Neuronal stem cell (in vitro differentiated cells): Measurements from ENCODE around the gene DPEP1.

Experiments
- DNase-seq: peaks from one replicate; pipeline ENCODE4 v3.0.0-alpha.2; 2013; ENCODE audit warnings: low spot score
- H2AFZ ChIP-seq: one replicate; pipeline ENCODE4 v1.6.1; 2013; ENCODE audit warnings: mild to moderate bottlenecking, low read length, inconsistent platforms
- H2AK5ac ChIP-seq: 2 replicates; pipeline ENCODE4 v1.6.1; 2013; ENCODE audit warnings: low read depth, mild to moderate bottlenecking, inconsistent platforms, low read length, moderate library complexity, mixed read lengths
- H2BK120ac ChIP-seq: 2 replicates; pipeline ENCODE4 v1.6.1; 2013; ENCODE audit warnings: low read depth, mild to moderate bottlenecking, inconsistent platforms, low read length, moderate library complexity, mixed read lengths
- H2BK12ac ChIP-seq: one replicate; pipeline ENCODE4 v1.6.1; 2013; ENCODE audit warnings: low read length, inconsistent platforms
- H2BK15ac ChIP-seq: 2 replicates; pipeline ENCODE4 v1.6.1; 2013; ENCODE audit warnings: mild to moderate bottlenecking, low read length, inconsistent platforms, mixed read lengths
- H2BK5ac ChIP-seq: one replicate; pipeline ENCODE4 v1.6.1; 2013; ENCODE audit warnings: inconsistent platforms, mild to moderate bottlenecking, low read length, moderate library complexity
- H3K14ac ChIP-seq: one replicate; pipeline ENCODE4 v1.6.1; 2013; ENCODE audit warnings: low read length, inconsistent platforms
- H3K18ac ChIP-seq: 2 replicates; pipeline ENCODE4 v1.6.1; 2013; ENCODE audit warnings: low read length, inconsistent platforms
- H3K23ac ChIP-seq: 2 replicates; pipeline ENCODE4 v1.6.1; 2013; ENCODE audit warnings: low read depth, mild to moderate bottlenecking, mixed read lengths, low read length, inconsistent platforms; ENCODE audit not compliant: poor library complexity
- H3K27ac ChIP-seq: replicated peaks from 3 replicates; pipeline ENCODE4 v1.5.1; 2013; ENCODE audit warnings: low read length, inconsistent platforms
- H3K27me3 ChIP-seq, 3 experiments: 2 replicates each; pipeline ENCODE4 v1.6.1; 2013; ENCODE audit warnings: low read length in 3 of 3, mild to moderate bottlenecking in 2 of 3, inconsistent platforms in 1 of 3, low read depth in 1 of 3, mixed read lengths in 1 of 3, moderate library complexity in 1 of 3; ENCODE audit not compliant: control insufficient read depth in 3 of 3, insufficient read depth in 3 of 3
- H3K36me3 ChIP-seq, 2 donors: replicated peaks in 1 of 2; 2 replicates each; pipeline ENCODE4 v1.6.1; 2013; ENCODE audit warnings: low read length in 2 of 2; ENCODE audit not compliant: control insufficient read depth in 2 of 2, insufficient read depth in 2 of 2
- H3K4ac ChIP-seq: 2 replicates; pipeline ENCODE4 v1.6.1; 2013; ENCODE audit warnings: inconsistent platforms, mild to moderate bottlenecking, low read length, moderate library complexity
- H3K4me1 ChIP-seq, 2 donors: 1 replicate in 1 of 2; 2 replicates in 1 of 2; pipeline ENCODE4 v1.6.1; 2013; ENCODE audit warnings: low read length in 2 of 2, low read depth in 1 of 2; ENCODE audit not compliant: control insufficient read depth in 2 of 2, insufficient read depth in 1 of 2
- H3K4me2 ChIP-seq: one replicate; pipeline ENCODE4 v1.6.1; 2013; ENCODE audit warnings: mild to moderate bottlenecking, low read length, inconsistent platforms; ENCODE audit not compliant: insufficient read depth, poor library complexity, severe bottlenecking
- H3K4me3 ChIP-seq, 2 donors: 2 replicates each; pipeline ENCODE4 v1.5.1; 2013; ENCODE audit warnings: low read length in 2 of 2, mild to moderate bottlenecking in 2 of 2, inconsistent platforms in 1 of 2, moderate library complexity in 1 of 2
- H3K79me1 ChIP-seq: one replicate; pipeline ENCODE4 v1.6.1; 2013; ENCODE audit warnings: low read depth, mild to moderate bottlenecking, inconsistent platforms, low read length, moderate library complexity
- H3K9ac ChIP-seq: one replicate; pipeline ENCODE4 v1.6.1; 2013; ENCODE audit warnings: mild to moderate bottlenecking, low read depth, low read length, inconsistent platforms; ENCODE audit not compliant: poor library complexity
- H3K9me3 ChIP-seq, 2 donors: replicated peaks in 1 of 2; 2 replicates each; pipeline versions ENCODE3 to v1.6.1; 2013; ENCODE audit warnings: low read length in 2 of 2, mild to moderate bottlenecking in 2 of 2, inconsistent platforms in 1 of 2, low read depth in 1 of 2, mixed read lengths in 1 of 2, moderate library complexity in 1 of 2; ENCODE audit not compliant: control insufficient read depth in 2 of 2, insufficient read depth in 1 of 2
- H4K8ac ChIP-seq: one replicate; pipeline ENCODE4 v1.6.1; 2013; ENCODE audit warnings: low read depth, mild to moderate bottlenecking, inconsistent platforms, low read length, moderate library complexity
- H4K91ac ChIP-seq: one replicate; pipeline ENCODE4 v1.6.1; 2013; ENCODE audit warnings: low read length, low read depth, mild to moderate bottlenecking, inconsistent platforms; ENCODE audit not compliant: poor library complexity
- WGBS, 2 donors: extraction: QIAGEN DNeasy Blood & Tissue Kit; methylation state at CpG; one replicate each; pipeline ENCODE4 v1.1.7; 2013; ENCODE audit warnings: missing lambda C conversion rate in 2 of 2, mixed read lengths in 1 of 2; ENCODE audit not compliant: insufficient read length in 2 of 2, insufficient replicate concordance in 1 of 2; ENCODE audit errors: extremely low coverage in 2 of 2; 5-methylcytosine and 5-hydroxymethylcytosine counted together

Gene DPEP1

DNA sequence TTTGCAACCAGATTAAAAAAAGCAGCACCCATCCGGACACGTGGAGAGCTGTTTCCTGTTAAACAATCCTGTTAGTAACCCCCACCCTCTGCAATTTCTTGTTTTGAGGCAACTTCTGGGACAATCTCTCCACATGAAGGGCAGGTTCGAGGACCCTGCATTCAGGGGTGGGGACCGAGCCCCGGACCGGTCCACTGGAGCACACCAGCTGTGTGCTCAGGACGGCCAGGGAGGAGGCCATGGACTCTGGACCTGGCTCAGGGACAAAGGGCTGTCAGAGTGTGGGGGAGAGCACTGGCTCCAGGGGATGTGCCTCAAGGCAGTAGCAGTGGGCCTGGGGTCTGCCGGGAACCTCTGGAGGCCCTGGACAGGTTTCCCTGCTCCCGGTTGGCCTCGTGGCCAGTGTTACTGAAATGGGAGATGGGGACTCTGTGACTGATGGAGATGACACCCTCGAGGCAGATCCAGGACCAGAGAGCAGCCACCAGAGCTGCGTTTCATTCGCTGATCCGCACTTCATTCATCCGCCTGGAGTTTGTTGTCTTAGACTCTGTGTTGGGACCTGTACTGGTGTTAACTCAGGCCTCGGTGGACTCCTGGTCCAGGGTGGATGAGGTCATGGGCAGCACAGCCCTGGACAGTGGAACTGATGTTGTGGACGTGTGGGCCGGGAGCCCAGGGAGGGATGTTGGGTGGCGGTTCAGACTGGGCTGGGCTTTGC is 40.8 kb upstream of the DPEP1 start:
- H3K9ac ChIP-seq, result peak overlapping the region; percentile 51
- no peaks in the 10 kb centered on the region for H3K79me1 ChIP-seq

GRCh38 chr16:89573826-89574680 is 39.4 kb upstream of the DPEP1 start:
- DNase-seq, result no peak
- Histone ChIP-seq H3K9me3 (no peaks in the 10 kb centered on the region), H3K4me2 (no peak overlapping the region), H3K79me1 (no peaks in the 10 kb centered on the region), H2BK120ac (no peak overlapping the region), H3K4ac (peak overlapping the region; percentile 26), H3K27me3 (peaks cover 21 to 36% (median 27%) of the 10 kb centered on the region in 3 experiments), H3K4me3 (no peak overlapping the region), H3K9ac (peak overlapping the region; percentile 45), H2BK12ac (no peak overlapping the region), H2AFZ (peak overlapping the region; percentile 83), H2BK15ac (peak overlapping the region; percentile 83), H4K91ac (no peak overlapping the region), H3K4me1 (peaks cover 2 to 4% of the 10 kb centered on the region in 2 donors), H3K18ac (peak overlapping the region; percentile 60), H4K8ac (no peak overlapping the region), H3K36me3 (no peaks in the 10 kb centered on the region), H3K14ac (no peak overlapping the region), H3K23ac (peak overlapping the region; percentile 73), H2BK5ac (no peak overlapping the region), H3K27ac (no peak overlapping the region), H2AK5ac (peak overlapping the region; percentile 54)
- WGBS, 2 donors, result no CpG with 5 or more reads among the region's 31 CpGs

More for the DNA sequence above, 40.8 kb upstream of the DPEP1 start:
- H3K27me3 ChIP-seq, result peaks cover 21 to 36% (median 27%) of the 10 kb centered on the region in 3 experiments
- peak overlapping the region; percentile 10 for H3K14ac ChIP-seq
- peak overlapping the region; percentile 20 for H2BK5ac ChIP-seq
- H3K4ac ChIP-seq, result no peak overlapping the region
- no peak overlapping the region for H2BK12ac ChIP-seq
- no peak overlapping the region for H3K23ac ChIP-seq
- H2AFZ ChIP-seq, result peak overlapping the region; percentile 75
- H3K4me1 ChIP-seq, result peaks cover 2 to 4% of the 10 kb centered on the region in 2 donors
- H2BK120ac ChIP-seq, result no peak overlapping the region
- no peak overlapping the region for H4K8ac ChIP-seq
- H3K27ac ChIP-seq, result no peak overlapping the region
- no CpG with 5 or more reads among the region's 19 CpGs for WGBS, 2 donors
- H3K4me3 ChIP-seq, result no peak overlapping the region
- peak overlapping the region; percentile 79 for H2AK5ac ChIP-seq
- no peaks in the 10 kb centered on the region for H3K9me3 ChIP-seq
- no peak overlapping the region for H2BK15ac ChIP-seq
- H4K91ac ChIP-seq, result no peak overlapping the region
- H3K36me3 ChIP-seq, result no peaks in the 10 kb centered on the region
- no peak overlapping the region for H3K18ac ChIP-seq
- no peak for DNase-seq
- H3K4me2 ChIP-seq, result no peak overlapping the region

GRCh38 chr16:89574681-89575246 is 38.7 kb upstream of the DPEP1 start:
- Histone ChIP-seq H3K4me1 (peaks cover 0 to 2% of the 10 kb centered on the region in 2 donors), H2BK12ac (no peak overlapping the region), H3K9me3 (peaks cover 0 to 3% of the 10 kb centered on the region in 2 donors), H4K91ac (no peak overlapping the region), H3K4me3 (peak overlapping the region in 1 of 2 donors; percentile 27), H3K27ac (no peak overlapping the region), H2BK120ac (no peak overlapping the region), H3K18ac (peak overlapping the region; percentile 71), H2AK5ac (peak overlapping the region; percentile 54), H3K79me1 (no peaks in the 10 kb centered on the region), H3K23ac (peak overlapping the region; percentile 73), H3K36me3 (no peaks in the 10 kb centered on the region), H3K27me3 (peaks cover 21 to 36% (median 27%) of the 10 kb centered on the region in 3 experiments), H3K4ac (peak overlapping the region; percentile 26), H3K9ac (no peak overlapping the region), H2BK5ac (no peak overlapping the region), H2AFZ (peak overlapping the region; percentile 83), H3K14ac (no peak overlapping the region), H4K8ac (no peak overlapping the region), H2BK15ac (peak overlapping the region; percentile 83), H3K4me2 (peak overlapping the region; percentile 80)
- WGBS, 2 donors, result no CpG with 5 or more reads among the region's 55 CpGs
- DNase-seq, result no peak
